ENCODE data around the gene TRIM65. TPM values are rescaled to one million over a fixed set of nuclear protein-coding genes. Genes with fewer than 3 reads are reported as not detected.

TRIM65 gene
- total and polyA plus RNA-seq, 2 of the 13 experiments (the other 11 are each of a cell fraction or from before 2014, with no cell fraction given): 10.3 to 22.4 TPM

GRCh38 chr17:75845058-75845711 is 51.6 kb downstream of the TRIM65 start (continued):
- TF ChIP-seq ZNF256 (CRISPR knock-in tag; conservative IDR thresholded peaks at IDR 0.05): no peak
- TF ChIP-seq ZNF468 (CRISPR knock-in tag; IDR thresholded peaks at IDR 0.05): no peak
- TF ChIP-seq ZNF260 (CRISPR knock-in tag; IDR thresholded peaks at IDR 0.05; ENCODE audit: borderline replicate concordance, low read depth): no peak
- TF ChIP-seq XBP1 (CRISPR knock-in tag; IDR thresholded peaks at IDR 0.05): no peak
- peak; percentile 65 for TF ChIP-seq RARA (CRISPR knock-in tag; IDR thresholded peaks at IDR 0.05)
- peak; percentile 38 for TF ChIP-seq PPARG (CRISPR knock-in tag; conservative IDR thresholded peaks at IDR 0.05)
- TF ChIP-seq ZBTB46 (CRISPR knock-in tag; IDR thresholded peaks at IDR 0.05; ENCODE audit: borderline replicate concordance): no peak
- no peak for TF ChIP-seq ZNF30 (CRISPR knock-in tag; IDR thresholded peaks at IDR 0.05)
- no peak for TF ChIP-seq SNAI1 (CRISPR knock-in tag; IDR thresholded peaks at IDR 0.05; ENCODE audit: borderline replicate concordance)
- TF ChIP-seq ZNF205 (CRISPR knock-in tag; IDR thresholded peaks at IDR 0.05): peak; percentile 69; the same call in 1 of the 2 replicates
- no peak; the same call in 1 of the 2 replicates for TF ChIP-seq NFYC (CRISPR knock-in tag; IDR thresholded peaks at IDR 0.05)
- no peak for TF ChIP-seq KDM5A (IDR thresholded peaks at IDR 0.05; ENCODE audit: borderline replicate concordance, low read length)
- TF ChIP-seq ZNF34 (CRISPR knock-in tag; IDR thresholded peaks at IDR 0.05; ENCODE audit: borderline replicate concordance): no peak
- peak; percentile 90; the same call in 1 of the 2 replicates for TF ChIP-seq KAT7 (CRISPR knock-in tag; IDR thresholded peaks at IDR 0.05; ENCODE audit: borderline replicate concordance)
- TF ChIP-seq ZNF274 (CRISPR knock-in tag; IDR thresholded peaks at IDR 0.05): peak; percentile 85
- no peak for TF ChIP-seq TBP (CRISPR knock-in tag; IDR thresholded peaks at IDR 0.05)
- peak; percentile 61; the same call in 1 of the 2 replicates for TF ChIP-seq ZBTB26 (CRISPR knock-in tag; IDR thresholded peaks at IDR 0.05; ENCODE audit: borderline replicate concordance)
- peak; percentile 70 for TF ChIP-seq HMG20B (CRISPR knock-in tag; conservative IDR thresholded peaks at IDR 0.05)
- TF ChIP-seq, protein P1, sequence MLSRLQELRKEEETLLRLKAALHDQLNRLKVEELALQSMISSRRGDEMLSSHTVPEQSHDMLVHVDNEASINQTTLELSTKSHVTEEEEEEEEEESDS (CRISPR knock-in tag; IDR thresholded peaks at IDR 0.05; ENCODE audit: borderline replicate concordance): no peak
- TF ChIP-seq MTF2 (CRISPR knock-in tag; IDR thresholded peaks at IDR 0.05; ENCODE audit: borderline replicate concordance): peak; percentile 17; the same call in 1 of the 2 replicates
- no peak for TF ChIP-seq NCOA5 (CRISPR knock-in tag; IDR thresholded peaks at IDR 0.05)
- TF ChIP-seq NR3C1 (CRISPR knock-in tag; IDR thresholded peaks at IDR 0.05): no peak
- no peak; the same call in 1 of the 2 replicates for TF ChIP-seq NR2F6 (IDR thresholded peaks at IDR 0.05)
- peak; percentile 76 for TF ChIP-seq NR2F6 (CRISPR knock-in tag; IDR thresholded peaks at IDR 0.05)
- TF ChIP-seq ETV6 (CRISPR knock-in tag; conservative IDR thresholded peaks at IDR 0.05): peak; percentile 91
- peak; percentile 84; the same call in 1 of the 2 replicates for TF ChIP-seq ZBTB38 (CRISPR knock-in tag; IDR thresholded peaks at IDR 0.05)
- no peak for TF ChIP-seq ZNF879 (CRISPR knock-in tag; IDR thresholded peaks at IDR 0.05)
- no peak for TF ChIP-seq REXO4 (CRISPR knock-in tag; IDR thresholded peaks at IDR 0.05; ENCODE audit: borderline replicate concordance)
- peak; percentile 81 for TF ChIP-seq HDAC1 (CRISPR knock-in tag; IDR thresholded peaks at IDR 0.05)
- TF ChIP-seq ZNF24 (IDR thresholded peaks at IDR 0.05): no peak
- no peak for TF ChIP-seq ATF7 (IDR thresholded peaks at IDR 0.05)
- TF ChIP-seq ATF7 (CRISPR knock-in tag; IDR thresholded peaks at IDR 0.05): no peak; the same call in 1 of the 2 replicates
- no peak for TF ChIP-seq ZNF251 (CRISPR knock-in tag; IDR thresholded peaks at IDR 0.05)

Data from HepG2 (cell line).